GM12873 (cell line): Measurements from ENCODE around the gene GGA1.
A peak's percentile ranks its signal among the peaks of the same experiment; 100 is the strongest.

Experiments used
- CTCF ChIP-seq: IDR thresholded peaks from 2 replicates; pipeline ENCODE4 v1.5.1; 2012; ENCODE audit warnings: low read depth, mild to moderate bottlenecking, moderate library complexity, low read length, control low read depth; ENCODE audit not compliant: insufficient read depth; ENCODE audit errors: missing control alignments

The GGA1 gene

GRCh38 chr22:37680191-37680851 lies 71.7 kb downstream of the GGA1 start:
- TF ChIP-seq CTCF, result no peak

- no peak for TF ChIP-seq CTCF
Observed at GRCh38 chr22:37681001-37681424, 72.4 kb downstream of the GGA1 start.

- TF ChIP-seq CTCF, result peak; percentile 97
Observed at GRCh38 chr22:37681556-37682049, 73.0 kb downstream of the GGA1 start.
